Occipital lobe (tissue), 2 donors: ENCODE data around the gene ANKS1B. TPM values are rescaled to one million over a fixed set of nuclear protein-coding genes. Genes with fewer than 3 reads are reported as not detected.
A peak's percentile ranks its signal among the peaks of the same experiment; 100 is the strongest.

Experiments used
- DNase-seq: peaks from one replicate; lab custom pipeline; 2025; lab: John Stamatoyannopoulos, UW
- total RNA-seq: library from RNA; depleted of rRNA; stranded (reverse); fragments of >200 nt; gene quantifications from one replicate; pipeline ENCODE4 v1.2.3, GENCODE V29; 2014

Gene ANKS1B
- total RNA-seq, 1 donor from 2014 or later = 452 TPM

GRCh38 chr12:99135376-99135775 lies 849.4 kb downstream of the ANKS1B start:
- DNase-seq = no peak

- no peak for DNase-seq
Measured at GRCh38 chr12:99133401-99133800, 851.3 kb downstream of the ANKS1B start.

GRCh38 chr12:99131751-99132199 lies 853.0 kb downstream of the ANKS1B start:
- peak; percentile 82 for DNase-seq

GRCh38 chr12:99130808-99131553 lies 853.8 kb downstream of the ANKS1B start:
- no peak for DNase-seq

DNA sequence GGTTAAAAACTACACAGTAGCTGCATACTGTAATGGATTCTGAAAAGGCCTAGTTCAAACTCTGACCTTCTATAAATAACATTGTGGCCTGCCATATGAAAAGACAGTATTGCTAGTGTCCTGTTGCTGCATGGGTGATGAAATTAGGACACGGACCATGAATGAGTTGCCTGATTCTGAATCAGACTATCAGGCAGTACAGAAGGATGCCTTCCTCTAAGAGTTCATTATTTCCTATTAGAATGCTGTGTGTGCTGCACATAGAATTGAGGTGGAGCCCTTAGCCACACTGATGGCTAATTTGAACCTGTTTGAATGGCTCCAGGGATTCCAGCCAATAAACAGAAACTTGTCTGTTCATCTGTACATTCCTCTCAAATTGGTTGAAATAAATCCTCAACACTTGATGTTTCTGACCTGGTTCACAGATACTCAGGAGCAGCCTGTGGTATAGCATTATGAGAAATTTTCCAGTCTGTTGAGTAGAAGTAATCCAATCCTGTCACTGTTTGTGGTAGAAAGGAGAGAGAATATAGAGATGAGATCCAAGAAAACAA lies 856.4 kb downstream of the ANKS1B start:
- no peak for DNase-seq

DNA sequence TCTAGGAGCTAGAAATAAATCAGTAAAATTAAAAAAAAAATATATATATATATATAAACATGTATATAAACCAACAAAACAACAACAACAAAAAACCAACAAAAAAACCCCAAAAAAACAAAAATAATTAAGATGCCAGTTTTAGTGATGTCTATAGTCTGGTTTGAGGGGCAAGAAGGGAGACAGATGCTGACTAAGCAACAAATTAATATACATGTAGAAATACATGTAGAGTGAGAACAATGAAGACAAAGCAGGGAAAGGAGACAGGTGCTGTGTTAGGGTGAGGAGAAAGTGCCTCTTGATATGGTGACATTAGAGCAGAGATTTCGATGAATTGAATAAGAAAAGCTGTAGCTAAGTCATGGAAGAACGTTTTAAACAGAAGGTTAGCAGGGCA lies 861.8 kb downstream of the ANKS1B start:
- DNase-seq = no peak

- DNase-seq = no peak
Measured at GRCh38 chr12:99122496-99122895, 862.2 kb downstream of the ANKS1B start.

- no peak for DNase-seq
Measured at GRCh38 chr12:99121546-99121945, 863.2 kb downstream of the ANKS1B start.

DNA sequence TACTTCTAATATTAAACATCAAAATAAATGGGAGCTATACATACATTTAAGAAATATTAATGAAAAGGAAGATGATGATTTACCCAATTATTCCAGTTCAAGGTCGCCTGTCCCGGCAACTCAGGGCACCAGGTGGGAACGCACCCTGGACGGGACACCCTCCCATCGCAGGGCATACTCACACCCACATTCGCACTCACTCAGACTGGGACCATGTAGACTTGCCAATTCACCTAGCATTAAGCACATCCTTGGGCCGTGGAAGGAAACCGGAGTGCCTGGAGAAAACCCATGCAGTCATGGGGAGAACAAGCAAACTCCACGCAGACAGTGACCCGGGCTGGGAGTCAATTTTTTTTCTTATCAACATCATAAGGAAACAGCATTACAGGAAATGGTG lies 864.8 kb downstream of the ANKS1B start:
- DNase-seq = no peak

DNA sequence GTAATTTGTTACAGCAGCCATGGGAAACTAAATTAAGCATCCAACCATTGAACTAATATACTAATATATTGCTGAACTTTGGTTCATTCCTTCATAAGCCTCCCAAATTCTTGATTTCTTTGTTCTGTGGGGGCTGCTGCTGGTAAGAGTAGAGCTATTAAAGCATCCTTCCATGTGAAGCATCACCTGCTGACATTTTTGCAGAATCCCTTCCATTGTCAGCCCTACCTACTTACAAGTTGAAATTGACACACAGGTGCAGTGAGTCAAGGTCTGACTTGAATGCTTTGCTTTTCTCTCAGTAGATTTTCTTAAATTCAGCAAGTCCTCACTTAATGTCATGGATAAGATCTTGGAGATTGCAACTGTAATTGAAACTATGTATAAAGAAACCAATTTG lies 865.3 kb downstream of the ANKS1B start:
- DNase-seq = no peak

- peak; percentile 21 for DNase-seq
Measured at GRCh38 chr12:99111600-99111999, 873.1 kb downstream of the ANKS1B start.

DNA sequence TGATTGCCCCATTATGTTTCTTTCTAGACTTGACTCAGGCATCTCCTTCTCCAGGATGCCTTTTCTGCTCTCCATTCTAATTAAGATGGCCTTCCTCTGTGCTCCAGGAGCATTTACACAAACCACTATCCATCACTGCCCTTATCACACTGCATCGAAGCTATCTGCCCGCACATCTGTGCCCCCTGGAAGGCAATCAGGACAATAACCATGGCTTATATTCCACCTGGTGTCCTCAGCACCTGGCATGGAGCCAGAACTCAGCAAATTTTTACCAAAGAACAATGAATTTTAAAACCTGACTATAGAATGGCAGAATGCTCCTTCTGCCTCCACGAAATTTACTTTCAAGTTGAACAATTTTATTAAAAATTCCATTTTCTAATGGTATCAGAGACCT lies 873.9 kb downstream of the ANKS1B start:
- no peak for DNase-seq

GRCh38 chr12:99110212-99110611 lies 874.5 kb downstream of the ANKS1B start:
- no peak for DNase-seq

- DNase-seq = no peak
Measured at GRCh38 chr12:99108924-99109323, 875.8 kb downstream of the ANKS1B start.

GRCh38 chr12:99099786-99100185 lies 885.0 kb downstream of the ANKS1B start:
- no peak for DNase-seq

DNA sequence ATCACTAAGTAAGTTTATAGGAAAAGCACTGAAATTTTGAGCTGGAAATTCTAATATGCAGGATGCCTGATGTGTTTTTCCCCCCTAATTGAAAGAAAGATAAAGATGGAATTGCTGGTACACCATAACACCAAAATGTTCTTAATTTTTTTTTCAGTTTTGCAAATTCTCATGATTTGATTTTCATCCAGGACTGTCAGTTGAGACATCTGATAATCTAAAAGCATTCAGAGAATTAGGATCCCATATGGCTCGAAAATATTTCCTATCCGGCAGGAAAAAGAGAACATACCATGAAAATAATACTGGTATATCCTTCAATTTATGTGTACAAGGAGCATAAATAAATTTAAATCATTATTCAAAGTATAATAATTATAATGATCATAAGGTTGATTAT lies 887.6 kb downstream of the ANKS1B start:
- no peak for DNase-seq

DNA sequence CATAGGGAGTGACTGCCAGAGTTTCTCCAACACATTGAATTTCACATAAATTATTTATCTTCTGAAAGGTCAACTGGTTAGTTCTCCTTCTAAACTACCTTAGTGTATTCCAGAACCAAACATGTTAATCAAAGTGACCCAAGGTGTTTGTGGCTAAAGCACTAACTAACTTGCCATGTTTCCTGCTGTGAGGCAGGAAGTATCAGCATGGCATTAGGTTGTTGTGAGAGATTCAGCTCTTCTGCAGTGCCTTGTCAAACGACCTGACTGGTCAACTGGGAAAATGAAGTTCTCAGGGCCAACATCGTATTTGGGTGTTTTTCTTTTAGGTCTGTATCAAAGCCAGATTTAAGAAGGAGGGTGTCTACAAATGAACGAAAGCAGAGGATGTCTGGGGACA lies 891.6 kb downstream of the ANKS1B start:
- DNase-seq = no peak

- DNase-seq = peak; percentile 18
Measured at GRCh38 chr12:99092100-99092851, 892.5 kb downstream of the ANKS1B start.

DNA sequence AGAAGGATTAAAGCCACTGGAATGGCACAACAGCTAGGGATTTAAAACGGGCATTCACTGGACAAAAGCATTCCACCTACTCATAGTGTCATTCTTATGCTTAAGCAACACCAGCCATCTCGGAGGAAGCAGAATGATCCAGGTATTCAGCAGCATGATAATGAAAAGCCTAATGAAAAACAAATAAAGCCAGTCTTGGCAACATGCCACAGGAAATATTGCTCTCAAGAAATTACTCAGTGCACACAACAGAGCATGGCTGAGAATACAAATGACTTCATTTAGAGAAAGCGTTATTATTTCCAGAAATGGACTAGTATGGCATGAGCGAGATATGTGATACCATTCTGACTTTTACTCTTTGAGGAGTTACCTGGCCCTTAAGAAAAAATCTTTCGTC lies 897.5 kb downstream of the ANKS1B start:
- no peak for DNase-seq

DNA sequence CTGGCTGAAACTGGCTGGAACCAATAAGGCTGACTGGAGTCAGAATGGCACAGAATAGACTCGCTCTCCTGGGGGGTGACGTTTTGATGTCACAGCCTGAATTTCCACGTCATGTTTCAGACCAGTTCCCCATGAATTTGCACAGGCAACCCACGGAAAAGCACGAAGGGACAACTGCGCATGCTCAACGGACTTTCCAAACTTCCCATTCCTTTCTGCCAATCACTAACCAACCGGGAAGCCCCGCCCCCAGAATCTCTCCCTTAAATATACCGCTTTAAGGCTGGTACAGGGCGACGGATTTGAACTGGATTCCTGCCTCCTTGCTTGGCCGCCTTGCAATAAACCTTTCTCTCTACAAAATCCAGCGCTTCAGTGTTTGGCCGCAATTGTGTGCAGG lies 904.9 kb downstream of the ANKS1B start:
- DNase-seq = no peak

GRCh38 chr12:99068993-99069747 lies 915.6 kb downstream of the ANKS1B start:
- no peak for DNase-seq
